OCI-LY7 (cell line): ENCODE measurements around the gene FLCN. TPM values are rescaled to one million over a fixed set of nuclear protein-coding genes. Genes with fewer than 3 reads are reported as not detected.

Experiments
- BruUV-seq: library from RNA; stranded (reverse); fragments of 400-500 nt; replicated peaks from 2 replicates; lab custom pipeline; 2021; lab: Mats Ljungman, UMichigan
- CTCF ChIA-PET: fragments of 300-600 bp; sonication (Branson Sonifier 250); formaldehyde crosslinking; loops from one replicate; lab custom pipeline; 2022; ENCODE audit warnings: antibody characterized with exemption; ENCODE audit not compliant: unreplicated experiment; lab: Charles Lee
- POLR2A ChIA-PET: fragments of 300-600 bp; sonication (Branson Sonifier 250); formaldehyde crosslinking; loops from one replicate; lab custom pipeline; 2022; ENCODE audit warnings: antibody characterized with exemption; lab: Charles Lee
- DNase-seq: peaks from one replicate; pipeline ENCODE4 v3.0.0-alpha.2; 2015; ENCODE audit warnings: low spot score
- H2AFZ ChIP-seq: fragments of 200-600 bp; sonication (generic), shearing (Covaris generic); 2 replicates; pipeline ENCODE4 v1.6.1; 2014; ENCODE audit warnings: mild to moderate bottlenecking, antibody characterized with exemption, low read length, moderate library complexity
- H3K27ac ChIP-seq: fragments of 200-600 bp; sonication (generic); 2 replicates; pipeline ENCODE4 v1.5.1; 2014; ENCODE audit warnings: mixed run types, low read depth, mild to moderate bottlenecking, moderate library complexity, low read length, inconsistent platforms; ENCODE audit not compliant: poor library complexity, severe bottlenecking
- H3K36me3 ChIP-seq: fragments of 200-600 bp; sonication (generic); 2 replicates; pipeline ENCODE4 v1.6.1; 2014; ENCODE audit warnings: mild to moderate bottlenecking, antibody characterized with exemption, low read length, moderate library complexity, mixed read lengths; ENCODE audit not compliant: insufficient read depth
- H3K4me1 ChIP-seq: fragments of 200-600 bp; sonication (generic); 2 replicates; pipeline ENCODE4 v1.5.1; 2014; ENCODE audit warnings: mild to moderate bottlenecking, low read length; ENCODE audit not compliant: insufficient read depth, poor library complexity, severe bottlenecking
- H3K4me2 ChIP-seq: fragments of 200-600 bp; sonication (generic); 2 replicates; pipeline ENCODE4 v1.6.1; 2014; ENCODE audit warnings: mild to moderate bottlenecking, low read length
- H3K4me3 ChIP-seq: fragments of 200-600 bp; sonication (generic); 2 replicates; pipeline ENCODE4 v1.5.1; 2014; ENCODE audit warnings: mild to moderate bottlenecking, low read depth, low read length; ENCODE audit not compliant: poor library complexity, severe bottlenecking
- H3K79me2 ChIP-seq: fragments of 200-600 bp; sonication (generic); 2 replicates; pipeline ENCODE4 v1.6.1; 2016; ENCODE audit warnings: low read depth, mild to moderate bottlenecking, low read length, moderate library complexity, mixed read lengths; ENCODE audit not compliant: insufficient read depth
- H3K9me2 ChIP-seq: fragments of 200-600 bp; sonication (generic); 2 replicates; pipeline ENCODE4 v1.6.1; 2016; ENCODE audit warnings: mild to moderate bottlenecking, low read length, mixed read lengths; ENCODE audit not compliant: insufficient read depth
- H3K9me3 ChIP-seq: fragments of 200-600 bp; sonication (generic); 2 replicates; pipeline ENCODE4 v1.6.1; 2014; ENCODE audit warnings: mild to moderate bottlenecking, mixed run types, low read length, mixed read lengths
- H4K20me1 ChIP-seq: fragments of 200-600 bp; sonication (generic); 2 replicates; pipeline ENCODE4 v1.6.1; 2014; ENCODE audit warnings: mild to moderate bottlenecking, antibody characterized with exemption, low read length, moderate library complexity, mixed read lengths; ENCODE audit not compliant: insufficient read depth
- CTCF ChIP-seq: fragments of 200-600 bp; sonication (generic); conservative IDR thresholded peaks from 2 replicates; pipeline ENCODE4 v1.5.1; 2014; ENCODE audit warnings: mild to moderate bottlenecking, antibody characterized with exemption, low read length, moderate library complexity, mixed read lengths
- EZH2phosphoT487 ChIP-seq: fragments of 200-600 bp; sonication (generic); IDR thresholded peaks from 2 replicates; pipeline ENCODE4 v1.6.1; 2018; ENCODE audit warnings: low read depth, borderline replicate concordance, mild to moderate bottlenecking, mixed run types, antibody characterized with exemption, low read length, moderate library complexity, mixed read lengths
- intact Hi-C: fragments of 100-400 bp; cut with micrococcal nuclease; formaldehyde crosslinking; loops from one replicate; pipeline ENCODE4 v1.10.0; 2022; ENCODE audit not compliant: unreplicated experiment
- total RNA-seq, 2 experiments: library from RNA; depleted of rRNA in 1 of 2; stranded (reverse); fragments of >200 nt in 1 of 2; shearing (Covaris generic) in 1 of 2; gene quantifications; 2 replicates each; pipeline ENCODE4 v1.2.3, GENCODE V29; 2014 to 2022

The FLCN gene
- total RNA-seq, 2 experiments from 2014 or later: 20.5 to 20.9 TPM

- Histone ChIP-seq H3K4me3 (no peak overlapping the region), H3K4me2 (no peak overlapping the region), H4K20me1 (no peaks in the 10 kb centered on the region), H3K79me2 (no peaks in the 10 kb centered on the region), H3K4me1 (peaks cover 19% of the 10 kb centered on the region), H3K9me3 (no peaks in the 10 kb centered on the region), H3K9me2 (no peaks in the 10 kb centered on the region), H3K27ac (no peak overlapping the region), H3K36me3 (peaks cover 25% of the 10 kb centered on the region), H2AFZ (no peak overlapping the region)
- TF ChIP-seq EZH2phosphoT487 (no peak), CTCF (no peak)
- BruUV-seq: no TSS peak
- no peak for DNase-seq
- POLR2A ChIA-PET: no interaction called here
- CTCF ChIA-PET: no interaction called here
- intact Hi-C loops: no loop called here
Observed at GRCh38 chr17:17183744-17184143, 53.2 kb downstream of the FLCN start.

GRCh38 chr17:17182598-17183136 lies 54.3 kb downstream of the FLCN start:
- Histone ChIP-seq H3K36me3 (peaks cover 32% of the 10 kb centered on the region), H3K79me2 (no peaks in the 10 kb centered on the region), H2AFZ (no peak overlapping the region), H4K20me1 (no peaks in the 10 kb centered on the region), H3K27ac (no peak overlapping the region), H3K4me2 (peak overlapping the region; percentile 52), H3K4me1 (peaks cover 19% of the 10 kb centered on the region), H3K9me2 (no peaks in the 10 kb centered on the region), H3K4me3 (no peak overlapping the region), H3K9me3 (no peaks in the 10 kb centered on the region)
- TF ChIP-seq EZH2phosphoT487: no peak
- TF ChIP-seq CTCF: no peak
- POLR2A ChIA-PET: no interaction called here
- DNase-seq: no peak
- intact Hi-C loops: no loop called here
- no TSS peak for BruUV-seq
- CTCF ChIA-PET: no interaction called here
